K562 (cell line): ENCODE results near the gene MAN1A1. TPM values are rescaled to one million over a fixed set of nuclear protein-coding genes. Genes with fewer than 3 reads are reported as not detected.

Experiments
- ATAC-seq: fragments of 200-7000 bp; cut with Tn5 transposase; 3 replicates; pipeline ENCODE4 v1.9.1; 2020; ENCODE audit warnings: moderate library complexity
- BruUV-seq: library from RNA; stranded (reverse); fragments of 400-500 nt; replicated peaks from 2 replicates; lab custom pipeline; 2021; lab: Mats Ljungman, UMichigan
- CTCF ChIA-PET: fragments of 300-600 bp; formaldehyde crosslinking; extraction: SDS; loops from one replicate; lab custom pipeline; 2021; ENCODE audit warnings: low intra/inter-chr PET ratio; lab: Yijun Ruan, JAX
- POLR2A ChIA-PET: fragments of 300-600, 350-650 bp; sonication (Branson Sonifier 250); formaldehyde crosslinking; extraction: SDS; loops from one replicate; lab custom pipeline; 2021; ENCODE audit warnings: antibody characterized with exemption, inconsistent platforms; lab: Yijun Ruan, JAX
- DNase-seq, 4 experiments: peaks; one replicate each; pipeline versions ENCODE4 v3.0.0 to v3.0.0-alpha.2; 2011 to 2018; ENCODE audit warnings: low spot score in 3 of 4, mixed read lengths in 3 of 4; ENCODE audit errors: extremely low read depth in 1 of 4
- FAIRE-seq: peaks from 2 replicates; lab custom pipeline; 2011; peaks lifted over from hg19 to GRCh38; lab: Jason Lieb, UNC
- H2AFZ ChIP-seq: 2 replicates; pipeline ENCODE4 v1.6.0; 2011; ENCODE audit warnings: low read depth, low read length, control low read depth, inconsistent platforms
- H3K27ac ChIP-seq: fragments of 200-600 bp; 3 replicates; pipeline ENCODE4 v1.8.0; 2011; ENCODE audit warnings: low read depth, mild to moderate bottlenecking, control low read depth, inconsistent platforms, low read length, moderate library complexity, mixed read lengths; ENCODE audit errors: extremely low read depth
- H3K27me3 ChIP-seq, 2 experiments: fragments of 300-600 bp in 1 of 2; 2 replicates in 1 of 2; 3 replicates in 1 of 2; pipeline versions ENCODE4 v1.6.0 to v1.8.0; 2011; ENCODE audit warnings: inconsistent platforms in 2 of 2, low read length in 2 of 2, mild to moderate bottlenecking in 1 of 2, mixed read lengths in 1 of 2, moderate library complexity in 1 of 2; ENCODE audit not compliant: control insufficient read depth in 2 of 2, insufficient read depth in 2 of 2
- H3K36me3 ChIP-seq: fragments of 300-600 bp; 3 replicates; pipeline ENCODE4 v1.8.0; 2011; ENCODE audit warnings: mild to moderate bottlenecking, low read length, inconsistent platforms; ENCODE audit not compliant: control insufficient read depth, insufficient read depth
- H3K4me1 ChIP-seq, 2 experiments: fragments of 200-600 bp in 1 of 2; replicated peaks in 1 of 2; 2 replicates in 1 of 2; 3 replicates in 1 of 2; pipeline versions ENCODE4 v1.5.1 to v1.8.0; 2011; ENCODE audit warnings: inconsistent platforms in 2 of 2, low read length in 2 of 2, mild to moderate bottlenecking in 1 of 2, mixed read lengths in 1 of 2, moderate library complexity in 1 of 2; ENCODE audit not compliant: control insufficient read depth in 2 of 2, insufficient read depth in 2 of 2
- H3K4me2 ChIP-seq: 2 replicates; pipeline ENCODE4 v1.6.1; 2011; ENCODE audit warnings: low read length, control low read depth, inconsistent platforms, mixed read lengths; ENCODE audit not compliant: insufficient read depth
- H3K4me3 ChIP-seq: fragments of 200-600 bp; sonication (generic), shearing (Covaris generic); 2 replicates; pipeline ENCODE4 v1.5.1; 2016; ENCODE audit warnings: control low read depth, inconsistent platforms
- H3K79me2 ChIP-seq: fragments of 200-600 bp; 3 replicates; pipeline ENCODE4 v1.8.0; 2011; ENCODE audit warnings: low read length, inconsistent platforms; ENCODE audit not compliant: control insufficient read depth, insufficient read depth
- H3K9ac ChIP-seq, 2 experiments: 2 replicates each; pipeline versions ENCODE4 v1.6.0 to v1.6.1; 2011; ENCODE audit warnings: low read depth in 2 of 2, low read length in 2 of 2, control low read depth in 1 of 2, inconsistent platforms in 1 of 2, mild to moderate bottlenecking in 1 of 2, mixed read lengths in 1 of 2; ENCODE audit not compliant: insufficient read depth in 1 of 2
- H3K9me1 ChIP-seq: one replicate; pipeline ENCODE4 v1.6.0; 2011; ENCODE audit warnings: inconsistent platforms, mild to moderate bottlenecking, low read length, moderate library complexity; ENCODE audit not compliant: control insufficient read depth, insufficient read depth
- H3K9me3 ChIP-seq: replicated peaks from 2 replicates; pipeline ENCODE4 v1.5.1; 2011; ENCODE audit warnings: low read depth, low read length, inconsistent platforms; ENCODE audit not compliant: control insufficient read depth, insufficient read depth
- H4K20me1 ChIP-seq: replicated peaks from 2 replicates; pipeline ENCODE4 v1.6.1; 2011; ENCODE audit warnings: low read length, inconsistent platforms, mixed read lengths; ENCODE audit not compliant: control insufficient read depth, insufficient read depth
- AFF4 ChIP-seq: sonication (generic); formaldehyde crosslinking; IDR thresholded peaks from 2 replicates; pipeline ENCODE4 v1.8.0; 2023; ENCODE audit warnings: mild to moderate bottlenecking, missing genetic modification reagents
- EZH2 ChIP-seq: IDR thresholded peaks from 2 replicates; pipeline ENCODE4 v1.6.1; 2012; ENCODE audit warnings: low read depth, mild to moderate bottlenecking, inconsistent platforms, low read length, borderline replicate concordance
- GTF2B ChIP-seq: IDR thresholded peaks from 2 replicates; pipeline ENCODE4 v1.6.1; 2011; ENCODE audit not compliant: insufficient read length; ENCODE audit errors: extremely low read depth
- HNRNPUL1 ChIP-seq: fragments of 200-400 bp; formaldehyde crosslinking; IDR thresholded peaks from 2 replicates; pipeline ENCODE4 v1.6.1; 2017; ENCODE audit warnings: low read length
- NFE2L1 ChIP-seq: fragments of 450-650 bp; IDR thresholded peaks from 2 replicates; pipeline ENCODE4 v1.6.1; 2016; ENCODE audit warnings: missing genetic modification characterization, low read depth, mild to moderate bottlenecking, missing compliant biosample characterization, moderate library complexity, borderline replicate concordance
- REST ChIP-seq, 2 experiments: fragments of 450-650 bp; formaldehyde crosslinking in 1 of 2; IDR thresholded peaks; 2 replicates each; pipeline versions ENCODE4 v1.4.0 to v1.6.1; 2014 to 2020; ENCODE audit warnings: mild to moderate bottlenecking in 2 of 2, borderline replicate concordance in 1 of 2, low read depth in 1 of 2
- ZBTB7A ChIP-seq: IDR thresholded peaks from 2 replicates; pipeline ENCODE4 v1.6.1; 2011; ENCODE audit warnings: low read depth, mild to moderate bottlenecking, low read length, moderate library complexity, borderline replicate concordance; ENCODE audit not compliant: control insufficient read depth
- WGBS: fragments of 100-300 bp; shearing (Covaris generic); methylation state at CpG from one replicate; pipeline ENCODE4 v1.1.6; 2016; ENCODE audit warnings: low coverage, mixed read lengths; ENCODE audit not compliant: insufficient coverage; ENCODE audit errors: missing lambda C conversion rate; 5-methylcytosine and 5-hydroxymethylcytosine counted together
- in situ Hi-C: fragments of 300-500 bp; cut with MboI; formaldehyde crosslinking; loops from 4 replicates; pipeline ENCODE4 v1.15.0; 2018; ENCODE audit warnings: inconsistent platforms, mixed read lengths
- intact Hi-C: fragments of 100-400 bp; cut with micrococcal nuclease; formaldehyde crosslinking; loops from 2 replicates; pipeline ENCODE4 v1.14.2; 2022
- polyA plus RNA-seq, 8 experiments: library from polyadenylated mRNA; depleted of rRNA in 4 of 8; stranded (reverse) in 5 of 8; unstranded in 3 of 8; fragments of >200 nt; fragmentation: Nextera tagmentation in 2 of 8; fragmentation: Illumina TruSeq in 1 of 8; extraction: Ambion mirVana in 2 of 8; extraction: Trizol in 1 of 8; gene quantifications; 2 replicates each; pipeline versions ENCODE4 v1.2.1 to v1.2.3, GENCODE V29; 2011 to 2014; ENCODE audit warnings: inconsistent platforms in 1 of 8, missing spikeins in 1 of 8
- total RNA-seq, 7 experiments: library from RNA; depleted of rRNA in 6 of 7; stranded (reverse); fragments of >200 nt in 6 of 7; fragmentation: Illumina TruSeq in 2 of 7; extraction: Trizol in 2 of 7; gene quantifications; 2 replicates each; pipeline versions ENCODE4 v1.2.1 to v1.2.3, GENCODE V29; 2011 to 2021; ENCODE audit warnings: low replicate concordance in 1 of 7

The MAN1A1 gene
- total and polyA plus RNA-seq, 9 of the 15 experiments (the other 6 are each of a cell fraction or from before 2014, with no cell fraction given): 24.5 to 78.4 (median 59.7) TPM

- Histone ChIP-seq H2AFZ (no peak overlapping the region), H4K20me1 (no peaks in the 10 kb centered on the region), H3K36me3 (peaks cover 92% of the 10 kb centered on the region), H3K27me3 (no peaks in the 10 kb centered on the region), H3K9me3 (no peaks in the 10 kb centered on the region), H3K9me1 (no peaks in the 10 kb centered on the region), H3K27ac (no peak overlapping the region), H3K9ac (no peak overlapping the region), H3K79me2 (no peaks in the 10 kb centered on the region; the same call in 2 of the 3 replicates), H3K4me3 (no peak overlapping the region), H3K4me2 (no peak overlapping the region), H3K4me1 (no peaks in the 10 kb centered on the region)
- FAIRE-seq (no peak), ATAC-seq (peak; percentile 26; the same call in 2 of the 3 replicates), DNase-seq (peak in 1 of 4 experiments; percentile 16)
- 80% methylated on average over 1 of the region's 1 CpG for WGBS
- BruUV-seq: no TSS peak
- in situ Hi-C loops: no loop called here
- ChIA-PET CTCF (interaction anchor here (0.5 kb wide), 1 partner anchor 218 kb away, joined by 3 read pairs; no protein-coding TSS in a partner anchor), POLR2A (interaction anchor here (0.6 to 1.4 kb wide), 6 partner anchors 8 to 210 kb away, joined by 3 to 6 read pairs (median 4); no protein-coding TSS in a partner anchor)
- intact Hi-C loops: loop anchor here (2.0 kb wide), 1 partner anchor 52 kb away; no protein-coding TSS in a partner anchor
- TF ChIP-seq AFF4 (no peak), REST (IDR thresholded peaks at IDR 0.05; ENCODE audit: borderline replicate concordance) (peak; percentile 18; the same call in 1 of the 2 replicates), REST (CRISPR knock-in tag; IDR thresholded peaks at IDR 0.05; ENCODE audit: low read depth) (no peak), NFE2L1 (tag) (no peak), GTF2B (no peak), HNRNPUL1 (no peak), EZH2 (no peak), ZBTB7A (no peak)
These were observed 168.5 kb downstream of the MAN1A1 start for GRCh38 chr6:119181046-119181445.
